ENCODE data around the gene H2BW2. TPM values are rescaled to one million over a fixed set of nuclear protein-coding genes. Genes with fewer than 3 reads are reported as not detected.
"Not testable (repeated sequence)": the region's sequence is repeated elsewhere in the genome, so short reads cannot be mapped to it uniquely, and the experiment has no call there.

Gene H2BW2
- total RNA-seq: not detected

GRCh38 chrX:104039689-104040505 is at the start of gene H2BW2:
Gene H2BW2, plus strand, starts transcription at chrX:104039956. Its CDS starts 39 bp downstream, at chrX:104039995.
- H3K4me3 ChIP-seq (ENCODE audit: low read length in 3 of 3): no peak within 1 kb of the TSS
- H3K36me3 ChIP-seq (ENCODE audit: control insufficient read depth in 3 of 3, insufficient read depth in 3 of 3, low read length in 3 of 3): no peaks in the 10 kb centered on the region
- H3K9me3 ChIP-seq (ENCODE audit: control insufficient read depth in 3 of 3, low read length in 3 of 3): peaks cover 0 to 2% (median 0%) of the 10 kb centered on the region in 3 donors
- no peak within 1 kb of the TSS for H3K27ac ChIP-seq (ENCODE audit: low read depth, low read length)
- no peak within 1 kb of the TSS for H3K9ac ChIP-seq (ENCODE audit: low read depth in 1 of 3, low read length in 3 of 3)
- H3K27me3 ChIP-seq (ENCODE audit: control insufficient read depth in 3 of 3, insufficient read depth in 3 of 3, low read length in 3 of 3): peaks cover 0 to 11% (median 0%) of the 10 kb centered on the region in 3 donors
- no peaks in the 10 kb centered on the region for H3K4me1 ChIP-seq (ENCODE audit: control insufficient read depth in 3 of 3, insufficient read depth in 3 of 3, low read length in 3 of 3)

- H3K27me3 ChIP-seq (ENCODE audit: control insufficient read depth in 3 of 3, insufficient read depth in 3 of 3, low read length in 3 of 3): peaks cover 0 to 12% (median 2%) of the 10 kb centered on the region in 3 donors
- no peak overlapping the region for H3K9ac ChIP-seq (ENCODE audit: low read depth in 1 of 3, low read length in 3 of 3)
- H3K9me3 ChIP-seq (ENCODE audit: control insufficient read depth in 3 of 3, low read length in 3 of 3): no peaks in the 10 kb centered on the region
- no peaks in the 10 kb centered on the region for H3K4me1 ChIP-seq (ENCODE audit: control insufficient read depth in 3 of 3, insufficient read depth in 3 of 3, low read length in 3 of 3)
- no peaks in the 10 kb centered on the region for H3K36me3 ChIP-seq (ENCODE audit: control insufficient read depth in 3 of 3, insufficient read depth in 3 of 3, low read length in 3 of 3)
- no peak overlapping the region for H3K27ac ChIP-seq (ENCODE audit: low read depth, low read length)
- H3K4me3 ChIP-seq (ENCODE audit: low read length in 3 of 3): no peak overlapping the region
These were observed 40.5 kb upstream of the H2BW2 start for GRCh38 chrX:103999234-103999633.

GRCh38 chrX:104008831-104009230 is 30.9 kb upstream of the H2BW2 start:
- H3K36me3 ChIP-seq (ENCODE audit: control insufficient read depth in 3 of 3, insufficient read depth in 3 of 3, low read length in 3 of 3): no peaks in the 10 kb centered on the region
- no peak overlapping the region for H3K9ac ChIP-seq (ENCODE audit: low read depth in 1 of 3, low read length in 3 of 3)
- H3K4me3 ChIP-seq (ENCODE audit: low read length in 3 of 3): no peak overlapping the region
- no peaks in the 10 kb centered on the region for H3K4me1 ChIP-seq (ENCODE audit: control insufficient read depth in 3 of 3, insufficient read depth in 3 of 3, low read length in 3 of 3)
- peaks cover 0 to 11% (median 0%) of the 10 kb centered on the region in 3 donors for H3K9me3 ChIP-seq (ENCODE audit: control insufficient read depth in 3 of 3, low read length in 3 of 3)
- H3K27ac ChIP-seq (ENCODE audit: low read depth, low read length): no peak overlapping the region
- peaks cover 0 to 4% (median 0%) of the 10 kb centered on the region in 3 donors for H3K27me3 ChIP-seq (ENCODE audit: control insufficient read depth in 3 of 3, insufficient read depth in 3 of 3, low read length in 3 of 3)

- Histone ChIP-seq H3K9me3 (ENCODE audit: control insufficient read depth in 3 of 3, low read length in 3 of 3) (peaks cover 0 to 4% (median 0%) of the 10 kb centered on the region in 3 donors), H3K27ac (ENCODE audit: low read depth, low read length) (no peak overlapping the region), H3K27me3 (ENCODE audit: control insufficient read depth in 3 of 3, insufficient read depth in 3 of 3, low read length in 3 of 3) (no peaks in the 10 kb centered on the region), H3K36me3 (ENCODE audit: control insufficient read depth in 3 of 3, insufficient read depth in 3 of 3, low read length in 3 of 3) (no peaks in the 10 kb centered on the region), H3K4me1 (ENCODE audit: control insufficient read depth in 3 of 3, insufficient read depth in 3 of 3, low read length in 3 of 3) (no peaks in the 10 kb centered on the region), H3K9ac (ENCODE audit: low read depth in 1 of 3, low read length in 3 of 3) (no peak overlapping the region), H3K4me3 (ENCODE audit: low read length in 3 of 3) (no peak overlapping the region)
These were observed 26.6 kb upstream of the H2BW2 start for GRCh38 chrX:104013158-104013557.

- no peaks in the 10 kb centered on the region for H3K27me3 ChIP-seq (ENCODE audit: control insufficient read depth in 3 of 3, insufficient read depth in 3 of 3, low read length in 3 of 3)
- H3K4me1 ChIP-seq (ENCODE audit: control insufficient read depth in 3 of 3, insufficient read depth in 3 of 3, low read length in 3 of 3): no peaks in the 10 kb centered on the region
- peaks cover 0 to 4% (median 0%) of the 10 kb centered on the region in 3 donors for H3K9me3 ChIP-seq (ENCODE audit: control insufficient read depth in 3 of 3, low read length in 3 of 3)
- H3K9ac ChIP-seq (ENCODE audit: low read depth in 1 of 3, low read length in 3 of 3): no peak within 1 kb of the TSS
- H3K36me3 ChIP-seq (ENCODE audit: control insufficient read depth in 3 of 3, insufficient read depth in 3 of 3, low read length in 3 of 3): no peaks in the 10 kb centered on the region
- no peak within 1 kb of the TSS for H3K4me3 ChIP-seq (ENCODE audit: low read length in 3 of 3)
- no peak within 1 kb of the TSS for H3K27ac ChIP-seq (ENCODE audit: low read depth, low read length)
These were observed 26.1 kb upstream of the H2BW2 start, which contains the start of gene H2BW1 for GRCh38 chrX:104013606-104014005. Gene H2BW1, minus strand, starts transcription at chrX:104013708. Its CDS starts 132 bp downstream, at chrX:104013576.

- H3K4me1 ChIP-seq (ENCODE audit: control insufficient read depth in 3 of 3, insufficient read depth in 3 of 3, low read length in 3 of 3); H3K9me3 ChIP-seq (ENCODE audit: control insufficient read depth in 3 of 3, low read length in 3 of 3); H3K4me3 ChIP-seq (ENCODE audit: low read length in 3 of 3): not testable (repeated sequence)
These were observed 24.2 kb upstream of the H2BW2 start for GRCh38 chrX:104015576-104015975.

GRCh38 chrX:104018126-104018525 is 21.6 kb upstream of the H2BW2 start:
- H3K4me3 ChIP-seq (ENCODE audit: low read length in 3 of 3): no peak overlapping the region
- H3K9ac ChIP-seq (ENCODE audit: low read depth in 1 of 3, low read length in 3 of 3): no peak overlapping the region
- H3K9me3 ChIP-seq (ENCODE audit: control insufficient read depth in 3 of 3, low read length in 3 of 3): peaks cover 0 to 3% (median 0%) of the 10 kb centered on the region in 3 donors
- H3K27me3 ChIP-seq (ENCODE audit: control insufficient read depth in 3 of 3, insufficient read depth in 3 of 3, low read length in 3 of 3): peaks cover 0 to 5% (median 0%) of the 10 kb centered on the region in 3 donors
- no peak overlapping the region for H3K27ac ChIP-seq (ENCODE audit: low read depth, low read length)
- no peaks in the 10 kb centered on the region for H3K36me3 ChIP-seq (ENCODE audit: control insufficient read depth in 3 of 3, insufficient read depth in 3 of 3, low read length in 3 of 3)
- H3K4me1 ChIP-seq (ENCODE audit: control insufficient read depth in 3 of 3, insufficient read depth in 3 of 3, low read length in 3 of 3): no peaks in the 10 kb centered on the region

More at GRCh38 chrX:104015576-104015975, 24.2 kb upstream of the H2BW2 start:
- H3K27ac ChIP-seq (ENCODE audit: low read depth, low read length); H3K9ac ChIP-seq (ENCODE audit: low read depth in 1 of 3, low read length in 3 of 3); H3K27me3 ChIP-seq (ENCODE audit: control insufficient read depth in 3 of 3, insufficient read depth in 3 of 3, low read length in 3 of 3); H3K36me3 ChIP-seq (ENCODE audit: control insufficient read depth in 3 of 3, insufficient read depth in 3 of 3, low read length in 3 of 3): not testable (repeated sequence)

- Histone ChIP-seq H3K9ac (ENCODE audit: low read depth in 1 of 3, low read length in 3 of 3) (no peak overlapping the region), H3K4me3 (ENCODE audit: low read length in 3 of 3) (no peak overlapping the region), H3K36me3 (ENCODE audit: control insufficient read depth in 3 of 3, insufficient read depth in 3 of 3, low read length in 3 of 3) (no peaks in the 10 kb centered on the region), H3K27ac (ENCODE audit: low read depth, low read length) (no peak overlapping the region), H3K4me1 (ENCODE audit: control insufficient read depth in 3 of 3, insufficient read depth in 3 of 3, low read length in 3 of 3) (no peaks in the 10 kb centered on the region), H3K9me3 (ENCODE audit: control insufficient read depth in 3 of 3, low read length in 3 of 3) (peaks cover 0 to 2% (median 0%) of the 10 kb centered on the region in 3 donors), H3K27me3 (ENCODE audit: control insufficient read depth in 3 of 3, insufficient read depth in 3 of 3, low read length in 3 of 3) (peaks cover 0 to 11% (median 0%) of the 10 kb centered on the region in 3 donors)
These were observed 1.2 kb downstream of the H2BW2 start for GRCh38 chrX:104041003-104041402.

GRCh38 chrX:104045642-104046041 is 5.9 kb downstream of the H2BW2 start:
- Histone ChIP-seq H3K27me3 (ENCODE audit: control insufficient read depth in 3 of 3, insufficient read depth in 3 of 3, low read length in 3 of 3) (peaks cover 0 to 3% (median 0%) of the 10 kb centered on the region in 3 donors), H3K36me3 (ENCODE audit: control insufficient read depth in 3 of 3, insufficient read depth in 3 of 3, low read length in 3 of 3) (no peaks in the 10 kb centered on the region), H3K9me3 (ENCODE audit: control insufficient read depth in 3 of 3, low read length in 3 of 3) (no peaks in the 10 kb centered on the region), H3K4me3 (ENCODE audit: low read length in 3 of 3) (no peak overlapping the region), H3K27ac (ENCODE audit: low read depth, low read length) (no peak overlapping the region), H3K9ac (ENCODE audit: low read depth in 1 of 3, low read length in 3 of 3) (no peak overlapping the region), H3K4me1 (ENCODE audit: control insufficient read depth in 3 of 3, insufficient read depth in 3 of 3, low read length in 3 of 3) (no peaks in the 10 kb centered on the region)

- no peaks in the 10 kb centered on the region for H3K36me3 ChIP-seq (ENCODE audit: control insufficient read depth in 3 of 3, insufficient read depth in 3 of 3, low read length in 3 of 3)
- H3K9ac ChIP-seq (ENCODE audit: low read depth in 1 of 3, low read length in 3 of 3): no peak overlapping the region
- H3K4me1 ChIP-seq (ENCODE audit: control insufficient read depth in 3 of 3, insufficient read depth in 3 of 3, low read length in 3 of 3): no peaks in the 10 kb centered on the region
- H3K27ac ChIP-seq (ENCODE audit: low read depth, low read length): no peak overlapping the region
- peaks cover 0 to 3% (median 0%) of the 10 kb centered on the region in 3 donors for H3K27me3 ChIP-seq (ENCODE audit: control insufficient read depth in 3 of 3, insufficient read depth in 3 of 3, low read length in 3 of 3)
- no peaks in the 10 kb centered on the region for H3K9me3 ChIP-seq (ENCODE audit: control insufficient read depth in 3 of 3, low read length in 3 of 3)
- no peak overlapping the region for H3K4me3 ChIP-seq (ENCODE audit: low read length in 3 of 3)
These were observed 7.4 kb downstream of the H2BW2 start for GRCh38 chrX:104047171-104047570.
